MG63 (cell line): ENCODE data around the gene EPHB1. TPM values are rescaled to one million over a fixed set of nuclear protein-coding genes. Genes with fewer than 3 reads are reported as not detected.

Source experiments
- DNase-seq: peaks from one replicate; pipeline ENCODE4 v3.0.0-alpha.2; 2020
- H3K27me3 ChIP-seq: fragments of 250-450 bp; sonication (Bioruptor Pico); 2 replicates; pipeline ENCODE4 v1.5.1; 2020; ENCODE audit warnings: mild to moderate bottlenecking, moderate library complexity
- H3K36me3 ChIP-seq: fragments of 250-450 bp; sonication (Bioruptor Pico); 2 replicates; pipeline ENCODE4 v1.5.1; 2020; ENCODE audit warnings: mild to moderate bottlenecking, moderate library complexity
- H3K4me3 ChIP-seq: fragments of 250-450 bp; sonication (Bioruptor Pico); 2 replicates; pipeline ENCODE4 v1.5.1; 2020; ENCODE audit warnings: mild to moderate bottlenecking, moderate library complexity
- H3K9me3 ChIP-seq: fragments of 250-450 bp; sonication (Bioruptor Pico); 2 replicates; pipeline ENCODE4 v1.5.1; 2020; ENCODE audit warnings: mild to moderate bottlenecking, moderate library complexity
- total RNA-seq: library from RNA; depleted of rRNA; stranded (reverse); fragments of >200 nt; shearing (Covaris generic); gene quantifications from 2 replicates; pipeline ENCODE4 v1.2.3, GENCODE V29; 2014; ENCODE audit warnings: low replicate concordance

Gene EPHB1
- total RNA-seq, 1 experiment from 2014 or later: not detected

- H3K9me3 ChIP-seq: no peaks in the 10 kb centered on the region
- H3K27me3 ChIP-seq: peaks cover 3% of the 10 kb centered on the region; the same call in 1 of the 2 replicates
- H3K36me3 ChIP-seq: no peaks in the 10 kb centered on the region
- no peak overlapping the region for H3K4me3 ChIP-seq
- DNase-seq: no peak
These were observed 353.4 kb downstream of the EPHB1 start for GRCh38 chr3:135148398-135149020.

GRCh38 chr3:135149707-135150681, 354.9 kb downstream of the EPHB1 start:
- H3K27me3 ChIP-seq: peaks cover 3% of the 10 kb centered on the region; the same call in 1 of the 2 replicates
- no peaks in the 10 kb centered on the region for H3K9me3 ChIP-seq
- no peak overlapping the region for H3K4me3 ChIP-seq
- H3K36me3 ChIP-seq: no peaks in the 10 kb centered on the region
- DNase-seq: no peak

GRCh38 chr3:135154186-135154585, 359.1 kb downstream of the EPHB1 start:
- H3K4me3 ChIP-seq: no peak overlapping the region

GRCh38 chr3:135155228-135155627, 360.2 kb downstream of the EPHB1 start:
- Histone ChIP-seq H3K36me3 (no peaks in the 10 kb centered on the region), H3K27me3 (no peaks in the 10 kb centered on the region; the same call in 1 of the 2 replicates), H3K9me3 (no peaks in the 10 kb centered on the region), H3K4me3 (no peak overlapping the region)
- no peak for DNase-seq

More at GRCh38 chr3:135154186-135154585, 359.1 kb downstream of the EPHB1 start:
- no peaks in the 10 kb centered on the region; the same call in 1 of the 2 replicates for H3K27me3 ChIP-seq
- no peaks in the 10 kb centered on the region for H3K9me3 ChIP-seq
- no peak for DNase-seq
- no peaks in the 10 kb centered on the region for H3K36me3 ChIP-seq

GRCh38 chr3:135155791-135156190, 360.7 kb downstream of the EPHB1 start:
- Histone ChIP-seq H3K4me3 (no peak overlapping the region), H3K27me3 (no peaks in the 10 kb centered on the region; the same call in 1 of the 2 replicates), H3K9me3 (no peaks in the 10 kb centered on the region), H3K36me3 (no peaks in the 10 kb centered on the region)
- DNase-seq: no peak

GRCh38 chr3:135157045-135157740, 362.1 kb downstream of the EPHB1 start:
- H3K36me3 ChIP-seq: no peaks in the 10 kb centered on the region
- H3K9me3 ChIP-seq: no peaks in the 10 kb centered on the region
- no peaks in the 10 kb centered on the region; the same call in 1 of the 2 replicates for H3K27me3 ChIP-seq
- DNase-seq: no peak
- H3K4me3 ChIP-seq: no peak overlapping the region

GRCh38 chr3:135158520-135158919, 363.5 kb downstream of the EPHB1 start:
- H3K4me3 ChIP-seq: no peak overlapping the region
- no peak for DNase-seq
- H3K27me3 ChIP-seq: no peaks in the 10 kb centered on the region; the same call in 1 of the 2 replicates
- no peaks in the 10 kb centered on the region for H3K36me3 ChIP-seq
- H3K9me3 ChIP-seq: no peaks in the 10 kb centered on the region

GRCh38 chr3:135159681-135160247, 364.7 kb downstream of the EPHB1 start:
- Histone ChIP-seq H3K36me3 (no peaks in the 10 kb centered on the region), H3K4me3 (no peak overlapping the region), H3K27me3 (peaks cover 5% of the 10 kb centered on the region; the same call in 1 of the 2 replicates), H3K9me3 (no peaks in the 10 kb centered on the region)
- no peak for DNase-seq

- no peak overlapping the region for H3K4me3 ChIP-seq
- peaks cover 13% of the 10 kb centered on the region for H3K27me3 ChIP-seq
- no peaks in the 10 kb centered on the region for H3K36me3 ChIP-seq
- no peaks in the 10 kb centered on the region for H3K9me3 ChIP-seq
- DNase-seq: no peak
These were observed 366.4 kb downstream of the EPHB1 start for GRCh38 chr3:135161425-135161824.

- H3K9me3 ChIP-seq: no peaks in the 10 kb centered on the region
- H3K4me3 ChIP-seq: no peak overlapping the region
- no peaks in the 10 kb centered on the region for H3K36me3 ChIP-seq
- no peak for DNase-seq
- H3K27me3 ChIP-seq: peaks cover 15% of the 10 kb centered on the region
These were observed 368.6 kb downstream of the EPHB1 start for GRCh38 chr3:135163701-135164100.

- no peaks in the 10 kb centered on the region for H3K9me3 ChIP-seq
- DNase-seq: no peak
- H3K36me3 ChIP-seq: no peaks in the 10 kb centered on the region
- H3K27me3 ChIP-seq: peaks cover 19% of the 10 kb centered on the region
- H3K4me3 ChIP-seq: no peak overlapping the region
These were observed 370.2 kb downstream of the EPHB1 start for GRCh38 chr3:135165260-135165659.

GRCh38 chr3:135166266-135166825, 371.3 kb downstream of the EPHB1 start:
- no peak overlapping the region for H3K4me3 ChIP-seq

GRCh38 chr3:135168822-135169221, 373.8 kb downstream of the EPHB1 start:
- no peaks in the 10 kb centered on the region for H3K9me3 ChIP-seq
- DNase-seq: no peak
- no peak overlapping the region for H3K4me3 ChIP-seq
- H3K36me3 ChIP-seq: no peaks in the 10 kb centered on the region
- peaks cover 24% of the 10 kb centered on the region for H3K27me3 ChIP-seq

More at GRCh38 chr3:135166266-135166825, 371.3 kb downstream of the EPHB1 start:
- DNase-seq: no peak
- Histone ChIP-seq H3K27me3 (peaks cover 19% of the 10 kb centered on the region), H3K9me3 (no peaks in the 10 kb centered on the region), H3K36me3 (no peaks in the 10 kb centered on the region)

- Histone ChIP-seq H3K27me3 (peaks cover 24% of the 10 kb centered on the region), H3K4me3 (no peak overlapping the region), H3K36me3 (no peaks in the 10 kb centered on the region), H3K9me3 (no peaks in the 10 kb centered on the region)
- no peak for DNase-seq
These were observed 374.6 kb downstream of the EPHB1 start for GRCh38 chr3:135169651-135170050.

GRCh38 chr3:135170732-135171131, 375.7 kb downstream of the EPHB1 start:
- Histone ChIP-seq H3K9me3 (no peaks in the 10 kb centered on the region), H3K36me3 (no peaks in the 10 kb centered on the region), H3K4me3 (no peak overlapping the region), H3K27me3 (peaks cover 20% of the 10 kb centered on the region; the same call in 1 of the 2 replicates)
- no peak for DNase-seq

GRCh38 chr3:135172191-135172869, 377.3 kb downstream of the EPHB1 start:
- peaks cover 20% of the 10 kb centered on the region for H3K27me3 ChIP-seq
- no peaks in the 10 kb centered on the region for H3K36me3 ChIP-seq
- no peak overlapping the region for H3K4me3 ChIP-seq
- H3K9me3 ChIP-seq: no peaks in the 10 kb centered on the region
- DNase-seq: no peak
